Measurements from ENCODE around the gene USH1G.

- TF ChIP-seq, protein P1, sequence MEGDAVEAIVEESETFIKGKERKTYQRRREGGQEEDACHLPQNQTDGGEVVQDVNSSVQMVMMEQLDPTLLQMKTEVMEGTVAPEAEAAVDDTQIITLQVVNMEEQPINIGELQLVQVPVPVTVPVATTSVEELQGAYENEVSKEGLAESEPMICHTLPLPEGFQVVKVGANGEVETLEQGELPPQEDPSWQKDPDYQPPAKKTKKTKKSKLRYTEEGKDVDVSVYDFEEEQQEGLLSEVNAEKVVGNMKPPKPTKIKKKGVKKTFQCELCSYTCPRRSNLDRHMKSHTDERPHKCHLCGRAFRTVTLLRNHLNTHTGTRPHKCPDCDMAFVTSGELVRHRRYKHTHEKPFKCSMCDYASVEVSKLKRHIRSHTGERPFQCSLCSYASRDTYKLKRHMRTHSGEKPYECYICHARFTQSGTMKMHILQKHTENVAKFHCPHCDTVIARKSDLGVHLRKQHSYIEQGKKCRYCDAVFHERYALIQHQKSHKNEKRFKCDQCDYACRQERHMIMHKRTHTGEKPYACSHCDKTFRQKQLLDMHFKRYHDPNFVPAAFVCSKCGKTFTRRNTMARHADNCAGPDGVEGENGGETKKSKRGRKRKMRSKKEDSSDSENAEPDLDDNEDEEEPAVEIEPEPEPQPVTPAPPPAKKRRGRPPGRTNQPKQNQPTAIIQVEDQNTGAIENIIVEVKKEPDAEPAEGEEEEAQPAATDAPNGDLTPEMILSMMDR (IDR thresholded peaks at IDR 0.05), result no peak
- no peak for TF ChIP-seq POLR2A (IDR thresholded peaks at IDR 0.05)
- TF ChIP-seq POLR2AphosphoS5 (IDR thresholded peaks at IDR 0.05), result no peak
These were observed 42.0 kb downstream of the USH1G start for GRCh38 chr17:74881073-74881472.
